NCI-H345 treated with DMSO at 0.1 percent for 48 hours (cell line): Measurements from ENCODE around the gene UBTF.

Source experiments
- DNase-seq: peaks from one replicate; lab custom pipeline; 2025; ENCODE audit not compliant: unreplicated experiment; lab: John Stamatoyannopoulos, UW

UBTF gene, protein sequence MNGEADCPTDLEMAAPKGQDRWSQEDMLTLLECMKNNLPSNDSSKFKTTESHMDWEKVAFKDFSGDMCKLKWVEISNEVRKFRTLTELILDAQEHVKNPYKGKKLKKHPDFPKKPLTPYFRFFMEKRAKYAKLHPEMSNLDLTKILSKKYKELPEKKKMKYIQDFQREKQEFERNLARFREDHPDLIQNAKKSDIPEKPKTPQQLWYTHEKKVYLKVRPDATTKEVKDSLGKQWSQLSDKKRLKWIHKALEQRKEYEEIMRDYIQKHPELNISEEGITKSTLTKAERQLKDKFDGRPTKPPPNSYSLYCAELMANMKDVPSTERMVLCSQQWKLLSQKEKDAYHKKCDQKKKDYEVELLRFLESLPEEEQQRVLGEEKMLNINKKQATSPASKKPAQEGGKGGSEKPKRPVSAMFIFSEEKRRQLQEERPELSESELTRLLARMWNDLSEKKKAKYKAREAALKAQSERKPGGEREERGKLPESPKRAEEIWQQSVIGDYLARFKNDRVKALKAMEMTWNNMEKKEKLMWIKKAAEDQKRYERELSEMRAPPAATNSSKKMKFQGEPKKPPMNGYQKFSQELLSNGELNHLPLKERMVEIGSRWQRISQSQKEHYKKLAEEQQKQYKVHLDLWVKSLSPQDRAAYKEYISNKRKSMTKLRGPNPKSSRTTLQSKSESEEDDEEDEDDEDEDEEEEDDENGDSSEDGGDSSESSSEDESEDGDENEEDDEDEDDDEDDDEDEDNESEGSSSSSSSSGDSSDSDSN

DNA sequence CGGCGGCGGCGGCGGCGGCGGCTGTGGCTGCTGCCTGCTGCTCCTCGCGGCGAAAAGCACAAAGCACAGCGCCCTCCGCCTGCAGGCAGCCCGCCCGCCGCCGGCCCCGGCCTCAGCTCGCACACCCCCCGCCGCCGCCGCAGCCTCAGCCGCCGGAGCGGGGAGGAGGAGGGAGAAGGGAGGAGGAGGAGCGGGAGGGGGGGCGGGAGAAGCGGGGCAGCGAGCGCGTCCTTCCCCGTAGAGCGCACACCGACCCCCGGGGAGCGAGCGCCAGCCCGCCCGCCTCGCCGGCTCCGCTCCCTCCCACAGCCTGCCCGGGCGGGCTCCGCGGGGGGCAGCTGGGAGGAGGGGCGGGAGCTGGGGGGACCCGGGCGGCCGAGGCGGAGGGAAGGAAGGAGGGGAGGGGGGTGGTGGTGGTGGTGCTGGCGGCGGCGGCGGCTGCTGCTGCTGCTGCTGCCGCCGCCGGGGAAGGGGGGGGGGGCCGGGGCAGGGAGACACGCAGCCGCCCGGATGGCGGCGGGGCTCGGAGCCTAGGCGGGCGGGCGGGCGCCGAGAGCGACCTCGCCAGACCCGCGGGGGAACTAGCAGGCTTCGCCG, at the start of gene UBTF:
TSS of gene UBTF (minus strand) at position 60 of the 597 bp plus-strand sequence. CDS start 1,446 bp downstream, outside the sequence.
- DNase-seq: peak; percentile 50

DNA sequence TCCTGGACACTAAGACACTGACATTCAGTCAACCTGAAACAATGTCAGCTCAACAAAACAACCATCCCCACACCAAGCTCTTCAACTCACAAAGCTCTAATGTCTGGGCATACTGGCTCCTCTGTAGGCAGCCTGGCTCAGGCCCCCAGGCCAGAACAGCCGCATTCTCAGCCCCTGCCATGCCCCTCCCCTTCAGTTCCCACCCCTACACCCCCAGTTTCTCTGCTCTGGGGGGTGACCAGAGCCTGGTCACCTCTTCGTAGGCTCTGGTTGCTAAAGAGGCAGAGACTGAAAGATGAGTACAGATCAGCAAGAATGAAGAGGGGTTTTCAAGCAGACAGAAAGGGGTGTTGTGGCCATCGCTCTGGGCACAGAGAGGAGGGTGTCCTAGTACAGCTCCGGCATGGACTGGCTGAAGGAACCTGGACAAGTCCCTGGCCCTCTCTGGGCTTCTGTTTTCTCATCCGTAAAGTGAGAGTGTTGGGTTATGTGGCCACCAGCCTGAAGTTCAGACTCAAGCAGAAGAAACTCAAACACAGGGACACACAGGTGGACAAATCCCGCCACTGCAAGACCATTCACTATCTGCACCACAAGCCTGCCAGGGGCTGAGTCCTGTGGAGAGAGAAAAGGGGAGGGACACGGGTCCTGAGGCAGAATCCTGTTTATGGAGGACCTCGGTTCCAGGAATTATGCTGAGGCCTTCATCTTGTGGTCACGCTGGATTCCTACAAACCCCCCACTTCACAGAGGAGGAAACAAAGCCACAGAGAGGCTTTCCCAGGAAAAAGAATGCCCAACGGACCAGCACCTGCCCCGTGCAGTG, 49.4 kb upstream of the UBTF start:
- no peak for DNase-seq

DNA sequence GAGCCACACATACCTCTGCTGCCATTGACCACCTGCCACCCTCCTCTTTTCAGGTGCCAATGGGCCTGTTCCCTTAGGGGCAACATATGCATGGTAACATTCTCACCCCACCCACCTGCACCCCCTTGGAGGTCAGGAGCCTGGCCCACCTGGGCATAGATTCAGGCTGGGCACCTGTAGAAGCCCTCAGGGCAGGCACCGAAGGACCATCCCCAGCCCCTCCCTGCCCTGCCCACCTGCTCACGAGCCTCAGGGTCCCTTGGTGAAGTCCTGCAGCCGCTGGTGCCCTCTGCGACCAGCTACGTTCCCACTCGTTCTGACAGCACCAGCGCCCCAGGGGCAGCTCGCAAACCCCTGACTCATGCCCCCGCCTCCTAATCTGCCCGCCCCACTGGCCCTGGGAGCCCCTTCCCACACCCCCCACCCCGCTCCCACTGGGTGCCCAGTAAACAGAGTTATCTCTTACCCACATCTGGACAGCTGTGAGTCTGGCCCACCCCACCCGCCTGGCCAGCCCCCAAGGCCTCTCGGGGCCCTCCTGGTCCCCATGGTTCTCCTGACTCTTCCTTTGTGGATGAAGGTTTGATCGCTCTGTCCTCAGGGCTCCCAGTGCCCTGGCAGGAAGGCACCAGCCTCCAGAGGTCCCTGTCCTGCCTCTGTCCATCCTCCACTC, 48.5 kb upstream of the UBTF start, which contains the start of gene SLC4A1:
TSS of gene SLC4A1 (minus strand) at position 318 of the 673 bp plus-strand sequence. CDS start 5,269 bp downstream, outside the sequence.
- DNase-seq: no peak

DNA sequence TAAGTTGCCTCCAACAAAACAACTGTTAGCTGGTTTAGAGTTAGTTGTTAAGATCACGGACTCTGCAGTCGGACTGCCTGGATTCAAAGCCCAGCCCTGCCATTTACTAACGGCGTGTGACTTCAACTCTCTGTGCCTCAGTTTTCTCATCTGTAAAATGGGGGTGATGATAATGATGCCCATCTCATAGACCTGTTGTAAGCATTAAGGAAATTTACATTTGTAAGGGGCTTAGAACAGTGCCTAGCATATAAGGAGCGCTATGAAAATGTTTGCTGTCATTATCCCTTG, 47.6 kb upstream of the UBTF start:
- DNase-seq: no peak

DNA sequence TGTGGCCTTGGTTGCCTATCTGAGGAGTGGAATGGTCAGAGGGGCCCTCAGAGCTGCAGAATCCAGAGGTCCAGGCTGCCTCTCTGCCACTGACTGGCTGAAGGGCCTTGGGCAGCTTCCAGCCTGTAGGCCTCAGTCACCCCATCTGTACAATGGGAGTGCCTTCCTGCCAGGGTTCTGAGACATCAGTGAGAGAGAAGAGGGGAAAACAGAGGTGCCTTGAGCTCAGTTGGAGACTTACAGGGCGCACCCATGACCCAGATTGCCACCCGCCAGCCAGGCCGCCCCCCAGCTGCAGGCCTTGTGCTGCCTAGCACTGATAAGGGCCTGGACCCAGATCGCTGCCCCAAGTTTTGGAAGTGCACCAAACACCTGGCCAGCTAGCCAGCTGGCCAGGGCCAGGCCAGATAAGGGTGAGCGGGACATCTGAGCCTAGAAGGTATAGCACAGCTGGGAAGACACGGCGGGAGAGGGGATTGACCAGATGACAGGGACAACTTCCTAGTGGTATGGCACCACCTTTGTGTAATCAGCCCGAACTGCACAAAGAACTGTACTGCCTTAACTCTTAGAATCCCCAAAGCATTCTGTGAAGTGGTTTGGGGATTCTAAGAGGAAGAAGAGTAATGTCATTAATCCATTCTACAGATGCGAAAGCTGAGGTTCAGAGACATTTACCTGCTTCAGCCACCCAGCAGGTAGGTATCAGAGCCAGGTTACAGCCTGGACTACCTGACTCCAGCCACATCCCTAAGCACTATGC, 47.1 kb upstream of the UBTF start:
- DNase-seq: no peak

DNA sequence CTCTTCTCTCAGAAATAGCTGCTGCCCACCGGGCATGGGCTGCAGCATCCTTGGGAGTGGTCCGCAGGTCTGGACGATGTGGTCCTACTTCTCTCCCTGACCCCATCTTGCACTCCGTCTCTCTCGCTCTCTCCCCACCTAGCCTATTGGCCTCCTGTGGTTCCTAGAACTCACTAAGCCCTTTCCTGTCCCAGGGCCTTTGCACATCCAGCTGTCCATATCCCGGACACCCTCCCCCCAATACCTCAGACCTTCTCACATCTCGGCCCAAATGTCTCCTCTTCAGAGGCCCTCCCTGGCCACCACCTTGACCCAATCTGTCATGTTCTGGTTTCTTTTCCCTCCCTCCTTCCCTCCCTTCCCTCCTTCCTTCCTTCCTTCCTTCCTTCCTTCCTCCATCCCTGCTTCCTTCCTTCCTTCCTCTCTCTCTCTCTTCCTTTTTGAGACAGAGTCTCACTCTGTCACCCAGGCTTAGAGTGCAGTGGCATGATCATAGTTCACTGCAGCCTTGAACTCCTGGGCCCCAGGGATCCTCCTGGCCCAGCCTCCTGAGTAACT, 43.9 kb upstream of the UBTF start:
- DNase-seq: no peak

DNA sequence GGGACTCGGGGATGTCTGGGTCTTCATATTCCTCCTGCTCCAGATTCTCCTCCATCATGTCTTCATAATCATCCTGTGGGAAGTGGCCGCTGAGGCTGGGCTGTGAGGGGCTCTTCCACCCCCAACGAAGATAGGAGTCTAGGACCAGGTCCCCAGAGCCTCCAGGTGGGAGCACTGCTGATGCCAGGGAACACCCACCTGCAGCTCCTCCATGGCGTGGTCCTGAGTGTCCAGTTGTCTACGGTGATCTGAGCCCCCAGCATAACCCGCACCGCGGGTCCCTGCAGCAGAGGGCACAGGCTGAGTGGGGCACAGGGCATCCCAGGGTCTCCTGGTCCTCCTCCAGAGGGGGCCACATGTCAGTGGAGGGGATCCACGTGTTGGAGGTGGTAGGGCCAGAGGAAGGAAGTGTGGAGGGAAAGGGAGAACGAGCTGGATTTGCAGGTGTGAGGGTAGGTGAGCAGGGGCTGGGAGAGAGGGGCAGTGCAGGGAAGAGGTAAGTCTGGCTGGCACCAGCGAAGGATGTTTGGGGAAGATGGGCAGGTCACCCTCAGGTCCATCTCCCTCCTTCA, 43.3 kb upstream of the UBTF start:
- DNase-seq: no peak

DNA sequence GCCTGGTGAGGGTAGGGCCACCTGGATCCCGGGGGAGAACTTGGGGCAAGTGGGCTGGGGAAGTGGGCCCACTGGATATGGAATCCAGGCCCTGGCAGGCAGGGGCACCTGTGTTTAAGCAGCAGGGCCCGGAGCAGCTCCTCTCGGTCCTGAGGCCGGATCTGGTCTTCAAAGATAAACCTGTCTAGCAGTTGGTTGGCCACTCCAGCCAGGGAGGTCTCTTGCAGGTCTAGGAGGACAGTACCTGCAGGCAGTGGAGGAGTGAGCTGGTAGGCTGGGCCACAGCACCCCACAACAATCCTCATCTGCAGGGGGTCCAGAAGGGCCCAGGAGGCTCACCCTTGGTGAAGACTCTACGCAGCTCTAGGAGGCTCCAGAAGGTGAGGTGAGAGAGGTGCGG, 40.8 kb upstream of the UBTF start:
- DNase-seq: no peak

DNA sequence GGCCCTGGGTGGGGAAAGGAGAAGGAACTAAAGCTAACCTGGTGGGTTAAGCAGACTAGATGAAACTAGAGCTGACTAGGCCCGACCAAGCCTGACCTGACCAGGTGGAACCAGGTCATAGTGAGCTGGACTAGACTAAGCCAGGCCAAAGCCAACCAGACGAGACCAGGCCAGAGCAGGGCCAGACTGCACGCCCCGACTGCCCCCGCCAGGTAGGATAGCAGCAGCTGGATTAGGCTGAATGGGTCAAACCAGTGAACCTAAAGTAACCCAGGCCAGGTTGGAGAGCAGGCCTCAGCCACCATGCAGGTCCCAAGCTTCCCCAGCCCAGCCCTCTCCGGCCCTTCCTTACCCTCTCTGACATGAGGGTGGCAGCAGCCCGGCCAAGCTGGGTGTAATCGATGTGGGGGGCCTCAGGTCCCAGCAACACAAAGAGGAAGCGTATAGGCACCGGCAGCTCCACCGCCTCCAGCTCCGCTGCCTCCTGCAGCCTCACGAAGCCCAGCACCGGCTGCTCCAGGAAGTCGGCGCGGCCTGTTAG, 39.4 kb upstream of the UBTF start:
- no peak for DNase-seq

DNA sequence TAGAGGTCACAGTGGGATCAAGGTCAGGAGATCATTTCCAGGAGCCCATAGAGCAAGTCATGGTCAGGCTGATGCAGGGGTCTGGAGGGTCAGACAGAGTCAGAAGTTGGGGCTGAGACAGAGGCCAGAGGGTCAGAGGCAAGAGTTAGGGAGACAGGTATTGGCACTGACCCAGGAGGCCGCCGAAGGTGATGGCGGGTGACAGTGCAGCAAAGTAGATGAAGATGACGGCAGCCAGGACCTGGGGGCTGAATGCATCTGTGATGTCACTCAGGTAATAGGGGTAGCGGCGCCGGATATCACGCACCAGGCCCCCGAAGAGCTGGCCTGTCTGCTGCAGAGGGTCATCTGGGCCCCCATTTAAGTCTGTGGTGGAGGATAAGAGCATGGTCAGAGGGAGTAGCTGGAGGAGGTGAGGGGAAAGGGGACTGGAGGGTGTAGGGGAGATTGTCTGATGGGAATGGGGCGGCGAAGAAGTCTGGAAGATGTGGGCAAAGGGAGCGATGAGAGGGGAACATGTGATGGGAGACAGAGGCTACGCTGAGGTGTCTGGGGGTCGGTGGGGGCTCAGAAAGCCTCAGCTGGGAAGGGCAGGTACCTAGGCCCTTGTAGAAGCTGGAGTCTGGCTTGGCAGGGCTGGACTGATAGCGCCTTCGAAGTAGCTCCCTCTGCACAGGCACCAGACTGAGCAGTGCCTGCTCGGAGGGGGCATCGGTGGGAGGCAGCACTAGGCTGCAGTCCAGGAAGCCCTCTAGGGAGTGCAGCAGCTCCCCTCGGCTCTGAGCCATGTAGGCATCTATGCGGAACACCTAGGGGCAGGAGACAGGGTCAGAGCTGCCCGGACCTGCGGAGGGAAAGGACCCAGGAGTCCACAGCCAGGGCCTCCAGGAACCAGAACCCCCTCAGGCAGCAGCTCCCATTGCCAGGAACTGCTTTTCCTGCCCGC, 38.6 kb upstream of the UBTF start:
- DNase-seq: no peak

DNA sequence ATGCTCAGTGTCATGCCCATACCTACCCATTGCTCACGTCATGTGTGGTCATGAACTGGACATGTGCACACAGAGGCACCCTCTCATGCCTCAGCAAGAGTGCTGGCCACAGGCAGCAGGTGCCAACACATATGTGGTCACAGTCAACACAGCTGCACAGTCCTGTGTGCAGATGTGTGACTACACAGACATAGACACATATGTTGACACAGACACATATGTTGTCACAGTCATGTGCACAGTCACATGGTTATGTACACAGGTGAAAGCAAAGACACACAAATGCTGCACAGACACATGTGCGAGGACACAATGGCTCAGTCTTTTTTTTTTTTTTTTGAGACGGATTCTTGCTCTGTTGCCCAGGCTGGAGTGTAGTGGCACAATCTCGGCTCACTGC, 37.2 kb upstream of the UBTF start:
- no peak for DNase-seq

DNA sequence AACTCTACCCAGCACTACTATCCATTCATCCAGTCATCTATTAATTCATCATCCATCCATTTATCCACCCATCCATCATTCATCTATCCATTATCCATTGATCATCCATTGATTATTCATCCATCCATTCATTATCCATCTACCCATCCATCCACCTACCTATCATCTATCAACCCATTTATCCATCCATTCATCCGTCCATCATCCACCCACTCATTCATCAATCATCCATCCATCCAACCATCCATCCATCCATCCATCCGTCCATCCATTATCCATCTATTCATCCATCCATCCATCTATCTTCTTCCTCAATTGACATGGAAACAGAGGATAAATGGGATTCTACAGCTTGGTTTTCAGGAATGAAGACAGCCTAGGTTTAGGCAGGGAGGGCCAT, 36.4 kb upstream of the UBTF start:
- no peak for DNase-seq

DNA sequence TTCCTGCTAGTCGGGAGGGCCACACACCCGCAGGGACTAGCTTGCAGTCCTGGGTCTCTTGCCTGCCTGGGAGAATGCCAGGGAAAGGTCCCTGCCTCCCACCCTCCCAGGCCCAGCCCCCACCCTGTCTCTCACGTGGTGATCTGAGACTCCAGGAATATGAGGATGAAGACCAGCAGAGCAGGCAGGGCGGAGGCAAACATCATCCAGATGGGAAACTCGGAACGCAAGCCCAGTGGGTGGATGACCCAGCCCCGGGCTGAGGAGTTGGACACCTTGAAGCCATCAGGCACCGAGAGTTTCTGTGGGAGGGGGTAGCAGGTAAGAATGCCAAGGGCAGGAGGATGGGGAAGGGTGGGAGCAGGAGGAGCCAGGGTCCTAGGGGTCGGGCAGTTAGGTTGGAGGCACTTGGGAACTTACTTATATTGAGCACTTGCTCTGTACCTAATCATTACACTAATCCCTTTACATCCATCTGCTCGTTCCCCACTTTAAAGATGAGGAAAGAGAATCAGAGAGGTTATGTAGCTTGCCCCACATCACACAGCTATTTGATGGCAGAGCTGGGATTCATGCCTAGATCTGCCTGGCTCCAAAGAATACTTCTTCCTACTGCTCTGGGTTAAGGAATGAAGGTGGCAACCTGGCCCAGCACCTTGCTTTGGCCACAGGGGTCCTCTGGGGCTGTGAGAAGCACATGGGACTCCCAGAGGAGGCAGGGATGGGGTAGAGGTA, 35.1 kb upstream of the UBTF start:
- no peak for DNase-seq

DNA sequence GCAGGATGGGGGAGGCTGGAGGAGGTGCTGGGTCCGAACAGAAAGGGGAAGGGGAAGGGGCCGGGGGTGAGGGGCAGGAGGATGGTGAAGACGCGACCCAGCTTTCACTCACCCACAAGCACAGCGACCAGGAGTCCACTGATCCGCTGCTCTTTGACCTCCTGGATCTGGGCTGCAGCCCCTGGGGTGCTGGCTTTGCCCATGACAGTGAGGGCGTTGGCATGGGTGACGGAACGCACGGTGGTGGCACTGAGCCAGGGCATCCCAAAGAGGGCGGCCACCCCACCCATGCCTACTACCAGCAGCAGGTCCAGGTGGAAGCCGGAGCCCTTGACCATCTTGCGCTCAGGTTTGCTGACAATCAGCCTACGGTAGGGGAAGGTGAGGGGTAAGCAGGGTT, 33.5 kb upstream of the UBTF start:
- DNase-seq: no peak

DNA sequence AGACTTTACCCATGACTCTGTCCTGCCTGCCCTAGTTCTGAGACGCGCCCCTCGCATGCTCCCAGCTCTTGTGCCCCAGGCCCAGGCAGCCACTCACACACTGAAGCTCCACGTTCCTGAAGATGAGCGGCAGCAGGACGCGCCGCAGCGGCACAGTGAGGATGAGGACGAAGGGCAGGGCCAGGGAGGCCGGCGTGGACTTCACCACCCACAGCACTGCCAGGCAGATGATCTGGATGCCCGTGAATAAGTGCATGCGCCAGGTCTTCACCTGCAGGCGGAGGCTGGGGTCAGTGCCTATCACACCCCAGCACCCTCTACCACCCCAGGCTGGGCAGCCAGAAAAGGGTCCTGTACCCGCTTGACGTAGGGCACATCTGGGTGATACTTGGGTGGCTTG, 31.6 kb upstream of the UBTF start:
- DNase-seq: no peak

DNA sequence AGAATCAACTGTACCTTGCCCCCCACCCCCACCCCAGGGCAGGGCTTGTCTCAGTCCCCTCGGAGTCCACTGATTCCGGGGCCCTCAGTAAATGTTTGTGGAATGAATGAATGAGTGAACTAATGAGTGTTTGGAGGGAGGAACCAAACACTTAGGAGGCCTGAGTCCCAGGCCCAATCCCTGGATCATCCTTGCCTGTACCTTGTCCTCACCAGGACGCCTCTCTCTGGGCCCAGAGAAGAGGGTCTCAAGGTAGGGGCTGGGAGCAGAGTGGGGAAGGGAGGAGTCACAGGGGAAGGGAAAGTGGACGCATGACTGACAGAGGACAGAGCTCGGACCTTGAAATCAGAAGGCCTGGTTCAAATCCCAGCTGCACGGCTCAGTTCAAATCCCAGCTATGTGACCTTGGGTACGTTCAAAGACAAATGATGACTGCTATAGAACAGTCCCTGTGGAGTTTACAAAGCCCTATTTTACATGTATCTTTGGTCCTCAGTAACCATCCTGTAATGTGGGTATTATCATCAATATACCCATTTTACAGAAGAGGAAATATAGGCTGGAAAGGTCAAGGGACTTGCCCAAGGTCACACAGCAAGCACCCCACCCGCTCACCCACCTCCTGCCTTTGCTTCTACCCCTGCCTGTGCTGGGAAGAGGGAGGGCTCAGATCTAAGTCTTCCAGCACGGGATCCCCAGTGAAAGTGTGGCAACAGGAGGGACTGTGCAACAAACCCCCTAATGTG, 30.2 kb upstream of the UBTF start:
- no peak for DNase-seq
